GM18951 (cell line): ENCODE measurements around the gene LAMA3.

ENCODE experiments used
- POLR2A ChIP-seq: IDR thresholded peaks from 4 replicates; pipeline ENCODE4 v1.6.1; 2011; ENCODE audit warnings: mild to moderate bottlenecking; ENCODE audit not compliant: insufficient read length, insufficient read depth; ENCODE audit errors: extremely low read depth
- in situ Hi-C: fragments of 300-500 bp; cut with MboI; formaldehyde crosslinking; loops from one replicate; pipeline ENCODE4 v1.12.0; 2022; ENCODE audit warnings: low sequenced_read_pairs, mixed read lengths, inconsistent platforms; ENCODE audit not compliant: unreplicated experiment

LAMA3 gene

GRCh38 chr18:23861805-23862470, 172.7 kb downstream of the LAMA3 start:
- in situ Hi-C loops = no loop called here
- TF ChIP-seq POLR2A = no peak

- in situ Hi-C loops = no loop called here
- no peak for TF ChIP-seq POLR2A
Observed at GRCh38 chr18:23864624-23865023, 175.4 kb downstream of the LAMA3 start.

GRCh38 chr18:23867006-23867405, 177.8 kb downstream of the LAMA3 start:
- in situ Hi-C loops = no loop called here

GRCh38 chr18:23868136-23868785, 179.0 kb downstream of the LAMA3 start:
- no peak for TF ChIP-seq POLR2A
- in situ Hi-C loops = no loop called here

More at GRCh38 chr18:23867006-23867405, 177.8 kb downstream of the LAMA3 start:
- no peak for TF ChIP-seq POLR2A

GRCh38 chr18:23870676-23871380, 181.6 kb downstream of the LAMA3 start:
- in situ Hi-C loops = no loop called here
- TF ChIP-seq POLR2A = no peak

- in situ Hi-C loops = no loop called here
- no peak for TF ChIP-seq POLR2A
Observed at GRCh38 chr18:23871410-23871809, 182.2 kb downstream of the LAMA3 start.

GRCh38 chr18:23872701-23873550, 183.7 kb downstream of the LAMA3 start:
- TF ChIP-seq POLR2A = no peak
- in situ Hi-C loops = no loop called here

GRCh38 chr18:23875966-23876895, 187.0 kb downstream of the LAMA3 start:
- no peak for TF ChIP-seq POLR2A
- in situ Hi-C loops = no loop called here

GRCh38 chr18:23876921-23877320, 187.7 kb downstream of the LAMA3 start:
- TF ChIP-seq POLR2A = no peak
- in situ Hi-C loops = no loop called here

- in situ Hi-C loops = no loop called here
- TF ChIP-seq POLR2A = no peak
Observed at GRCh38 chr18:23877371-23877770, 188.1 kb downstream of the LAMA3 start.

- in situ Hi-C loops = no loop called here
- no peak for TF ChIP-seq POLR2A
Observed at GRCh38 chr18:23878336-23878900, 189.2 kb downstream of the LAMA3 start.

- in situ Hi-C loops = no loop called here
- TF ChIP-seq POLR2A = no peak
Observed at GRCh38 chr18:23879126-23879525, 189.9 kb downstream of the LAMA3 start.
